HepG2 (cell line): Measurements from ENCODE around the gene MMP7. TPM values are rescaled to one million over a fixed set of nuclear protein-coding genes. Genes with fewer than 3 reads are reported as not detected.

Experiments used
- ATAC-seq: fragments of 200-7000 bp; cut with Tn5 transposase; 3 replicates; pipeline ENCODE4 v1.9.1; 2020; ENCODE audit warnings: mild to moderate bottlenecking, moderate library complexity
- BruUV-seq: library from RNA; stranded (reverse); fragments of 400-500 nt; replicated peaks from 2 replicates; lab custom pipeline; 2021; lab: Mats Ljungman, UMichigan
- CTCF ChIA-PET: fragments of 300-600 bp; formaldehyde crosslinking; extraction: SDS; loops from one replicate; lab custom pipeline; 2021; ENCODE audit warnings: low total read pairs, inconsistent platforms, low intra/inter-chr PET ratio; lab: Yijun Ruan, JAX
- POLR2A ChIA-PET: fragments of 350-600 bp; sonication (Branson Sonifier 250); formaldehyde crosslinking; loops from one replicate; lab custom pipeline; 2020; ENCODE audit warnings: antibody characterized with exemption, inconsistent platforms; lab: Yijun Ruan, JAX
- DNase-seq: peaks from one replicate; pipeline ENCODE4 v3.0.0-alpha.2; 2015; ENCODE audit warnings: low spot score
- FAIRE-seq: peaks from 3 replicates; lab custom pipeline; 2011; peaks lifted over from hg19 to GRCh38; lab: Jason Lieb, UNC
- H2AFZ ChIP-seq: one replicate; pipeline ENCODE4 v1.6.1; 2011; ENCODE audit warnings: low read length, inconsistent platforms
- H3K27ac ChIP-seq: fragments of 300-600 bp; 3 replicates; pipeline ENCODE4 v1.8.0; 2011; ENCODE audit warnings: mixed run types, mild to moderate bottlenecking, mixed read lengths, low read length, inconsistent platforms; ENCODE audit not compliant: insufficient read depth; ENCODE audit errors: extremely low read length
- H3K27me3 ChIP-seq, 2 experiments: fragments of 200-600 bp in 1 of 2; 2 replicates in 1 of 2; 3 replicates in 1 of 2; pipeline versions ENCODE4 v1.6.0 to v1.8.0; 2011; ENCODE audit warnings: low read length in 2 of 2, mild to moderate bottlenecking in 2 of 2, moderate library complexity in 2 of 2, inconsistent platforms in 1 of 2; ENCODE audit not compliant: insufficient read depth in 2 of 2, control insufficient read depth in 1 of 2
- H3K36me3 ChIP-seq, 2 experiments: fragments of 200-600 bp in 1 of 2; replicated peaks in 1 of 2; 2 replicates in 1 of 2; 3 replicates in 1 of 2; pipeline versions ENCODE4 v1.5.1 to v1.8.0; 2011; ENCODE audit warnings: low read length in 2 of 2, inconsistent platforms in 1 of 2; ENCODE audit not compliant: insufficient read depth in 2 of 2, control insufficient read depth in 1 of 2
- H3K4me1 ChIP-seq: 2 replicates; pipeline ENCODE4 v1.5.1; 2012; ENCODE audit warnings: low read length, inconsistent platforms; ENCODE audit not compliant: insufficient read depth
- H3K4me2 ChIP-seq: 2 replicates; pipeline ENCODE4 v1.6.0; 2011; ENCODE audit warnings: low read depth, low read length, inconsistent platforms
- H3K4me3 ChIP-seq, 3 experiments: fragments of 200-600 bp in 1 of 3; sonication (generic), shearing (Covaris generic) in 1 of 3; replicated peaks in 1 of 3; 2 replicates each; pipeline ENCODE4 v1.5.1; 2011 to 2016; ENCODE audit warnings: low read length in 3 of 3, inconsistent platforms in 2 of 3, low read depth in 2 of 3, mild to moderate bottlenecking in 2 of 3, control low read depth in 1 of 3, mixed read lengths in 1 of 3; ENCODE audit not compliant: insufficient read depth in 1 of 3
- H3K79me2 ChIP-seq: one replicate; pipeline ENCODE4 v1.6.1; 2011; ENCODE audit warnings: low read length, inconsistent platforms; ENCODE audit not compliant: insufficient read depth
- H3K9ac ChIP-seq: 2 replicates; pipeline ENCODE4 v1.6.0; 2011; ENCODE audit warnings: mild to moderate bottlenecking, low read depth, low read length, inconsistent platforms; ENCODE audit not compliant: insufficient read depth
- H3K9me3 ChIP-seq: 2 replicates; pipeline ENCODE4 v1.5.1; 2012; ENCODE audit warnings: mild to moderate bottlenecking, low read length
- H4K20me1 ChIP-seq: 2 replicates; pipeline ENCODE4 v1.6.0; 2011; ENCODE audit warnings: inconsistent platforms, mild to moderate bottlenecking, low read length, moderate library complexity; ENCODE audit not compliant: insufficient read depth
- BHLHE40 ChIP-seq: IDR thresholded peaks from 2 replicates; pipeline ENCODE4 v1.6.1; 2011; ENCODE audit warnings: low read length, improper control_type of control experiment
- CHCHD3 ChIP-seq: sonication (generic); formaldehyde crosslinking; IDR thresholded peaks from 2 replicates; pipeline ENCODE4 v1.8.0; 2022; ENCODE audit warnings: mild to moderate bottlenecking, missing genetic modification reagents, moderate library complexity
- HNF4A ChIP-seq: sonication (generic); formaldehyde crosslinking; IDR thresholded peaks from 2 replicates; pipeline ENCODE4 v1.4.0; 2020; ENCODE audit warnings: missing genetic modification reagents
- MYNN ChIP-seq: sonication (generic); formaldehyde crosslinking; IDR thresholded peaks from 2 replicates; pipeline ENCODE4 v1.4.0; 2020; ENCODE audit warnings: mild to moderate bottlenecking, low read depth, missing genetic modification reagents
- RXRA ChIP-seq: sonication (generic); formaldehyde crosslinking; IDR thresholded peaks from 2 replicates; pipeline ENCODE4 v1.5.1; 2020; ENCODE audit warnings: missing genetic modification reagents
- ZNF335 ChIP-seq: sonication (generic); formaldehyde crosslinking; IDR thresholded peaks from 2 replicates; pipeline ENCODE4 v1.4.0; 2020; ENCODE audit warnings: missing genetic modification reagents
- WGBS: methylation state at CpG from one replicate; pipeline ENCODE4 v1.1.6; 2017; ENCODE audit warnings: low lambda C conversion rate; 5-methylcytosine and 5-hydroxymethylcytosine counted together
- in situ Hi-C: cut with HindIII; loops from 2 replicates; pipeline ENCODE4 v1.10.0; 2017; ENCODE audit warnings: low pct_unique_long_range_greater_than_20kb; ENCODE audit not compliant: extremely low pct_ligation_motif_present
- intact Hi-C: fragments of 100-400 bp; cut with micrococcal nuclease; formaldehyde crosslinking; loops from one replicate; pipeline ENCODE4 v1.10.0; 2022; ENCODE audit not compliant: unreplicated experiment
- polyA plus RNA-seq, 8 experiments: library from polyadenylated mRNA; depleted of rRNA in 3 of 8; stranded (reverse) in 7 of 8; unstranded in 1 of 8; fragments of >200 nt; fragmentation: Illumina TruSeq in 4 of 8; extraction: Trizol in 4 of 8; gene quantifications; 2 replicates each; pipeline versions ENCODE4 v1.2.1 to v1.2.3, GENCODE V29; 2011 to 2016; ENCODE audit warnings: low read depth in 4 of 8, missing spikeins in 1 of 8, mixed read lengths in 1 of 8; ENCODE audit not compliant: insufficient read depth in 1 of 8
- total RNA-seq, 5 experiments: library from RNA; depleted of rRNA; stranded (reverse); fragments of >200 nt; fragmentation: Illumina TruSeq; extraction: Trizol; gene quantifications; 2 replicates each; pipeline ENCODE4 v1.2.3, GENCODE V29; 2016; ENCODE audit warnings: low read depth in 1 of 5
- TF ChIP-seq, protein P1 (sequence below): sonication (generic); formaldehyde crosslinking; IDR thresholded peaks from 2 replicates; pipeline ENCODE4 v1.4.0; 2020; ENCODE audit warnings: missing genetic modification reagents, borderline replicate concordance
- TF ChIP-seq, protein P2 (sequence below): sonication (generic); formaldehyde crosslinking; IDR thresholded peaks from 2 replicates; pipeline ENCODE4 v1.4.0; 2020; ENCODE audit warnings: missing genetic modification reagents, low read depth, mild to moderate bottlenecking, borderline replicate concordance
- TF ChIP-seq, protein P3 (sequence below): sonication (generic); formaldehyde crosslinking; conservative IDR thresholded peaks from 2 replicates; pipeline ENCODE4 v1.4.0; 2020; ENCODE audit warnings: mild to moderate bottlenecking, missing genetic modification reagents, moderate library complexity
- TF ChIP-seq, protein P4 (sequence below): sonication (generic); formaldehyde crosslinking; IDR thresholded peaks from 2 replicates; pipeline ENCODE4 v1.8.0; 2022; ENCODE audit warnings: missing genetic modification reagents, mild to moderate bottlenecking, inconsistent platforms, borderline replicate concordance

The MMP7 gene
- total and polyA plus RNA-seq, 2 of the 13 experiments (the other 11 are each of a cell fraction or from before 2014, with no cell fraction given): 0.17 TPM; not detected in 1

DNA sequence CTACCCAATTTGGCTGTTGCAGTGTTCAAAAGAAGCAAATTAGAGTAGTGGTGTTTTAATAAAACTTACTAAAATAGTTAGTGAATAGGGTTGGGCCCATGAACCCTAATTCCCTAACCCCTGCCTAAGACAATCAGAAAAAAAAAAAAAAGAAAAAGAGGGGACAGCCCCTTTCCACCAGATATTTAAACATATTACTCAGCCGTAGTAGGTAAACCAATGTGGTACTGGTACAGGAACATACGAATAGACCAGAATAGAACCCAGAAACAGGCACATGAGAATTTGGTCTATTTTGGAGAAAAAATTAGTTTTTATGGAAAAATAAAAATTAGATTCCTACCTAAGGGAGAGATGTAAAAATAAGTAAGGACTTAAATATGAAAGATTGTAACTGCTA, 38.6 kb downstream of the MMP7 start (continued):
- TF ChIP-seq, protein P1, sequence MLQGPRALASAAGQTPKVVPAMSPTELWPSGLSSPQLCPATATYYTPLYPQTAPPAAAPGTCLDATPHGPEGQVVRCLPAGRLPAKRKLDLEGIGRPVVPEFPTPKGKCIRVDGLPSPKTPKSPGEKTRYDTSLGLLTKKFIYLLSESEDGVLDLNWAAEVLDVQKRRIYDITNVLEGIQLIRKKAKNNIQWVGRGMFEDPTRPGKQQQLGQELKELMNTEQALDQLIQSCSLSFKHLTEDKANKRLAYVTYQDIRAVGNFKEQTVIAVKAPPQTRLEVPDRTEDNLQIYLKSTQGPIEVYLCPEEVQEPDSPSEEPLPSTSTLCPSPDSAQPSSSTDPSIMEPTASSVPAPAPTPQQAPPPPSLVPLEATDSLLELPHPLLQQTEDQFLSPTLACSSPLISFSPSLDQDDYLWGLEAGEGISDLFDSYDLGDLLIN (CRISPR knock-in tag): no peak
- TF ChIP-seq MYNN (CRISPR knock-in tag): no peak
- TF ChIP-seq, protein P2, sequence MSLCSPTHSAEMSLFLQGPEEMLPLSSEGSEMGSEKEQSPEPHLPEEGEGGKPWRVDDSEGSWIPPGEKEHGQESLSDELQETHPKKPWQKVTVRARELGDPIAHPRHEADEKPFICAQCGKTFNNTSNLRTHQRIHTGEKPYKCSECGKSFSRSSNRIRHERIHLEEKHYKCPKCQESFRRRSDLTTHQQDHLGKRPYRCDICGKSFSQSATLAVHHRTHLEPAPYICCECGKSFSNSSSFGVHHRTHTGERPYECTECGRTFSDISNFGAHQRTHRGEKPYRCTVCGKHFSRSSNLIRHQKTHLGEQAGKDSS (CRISPR knock-in tag): no peak

DNA sequence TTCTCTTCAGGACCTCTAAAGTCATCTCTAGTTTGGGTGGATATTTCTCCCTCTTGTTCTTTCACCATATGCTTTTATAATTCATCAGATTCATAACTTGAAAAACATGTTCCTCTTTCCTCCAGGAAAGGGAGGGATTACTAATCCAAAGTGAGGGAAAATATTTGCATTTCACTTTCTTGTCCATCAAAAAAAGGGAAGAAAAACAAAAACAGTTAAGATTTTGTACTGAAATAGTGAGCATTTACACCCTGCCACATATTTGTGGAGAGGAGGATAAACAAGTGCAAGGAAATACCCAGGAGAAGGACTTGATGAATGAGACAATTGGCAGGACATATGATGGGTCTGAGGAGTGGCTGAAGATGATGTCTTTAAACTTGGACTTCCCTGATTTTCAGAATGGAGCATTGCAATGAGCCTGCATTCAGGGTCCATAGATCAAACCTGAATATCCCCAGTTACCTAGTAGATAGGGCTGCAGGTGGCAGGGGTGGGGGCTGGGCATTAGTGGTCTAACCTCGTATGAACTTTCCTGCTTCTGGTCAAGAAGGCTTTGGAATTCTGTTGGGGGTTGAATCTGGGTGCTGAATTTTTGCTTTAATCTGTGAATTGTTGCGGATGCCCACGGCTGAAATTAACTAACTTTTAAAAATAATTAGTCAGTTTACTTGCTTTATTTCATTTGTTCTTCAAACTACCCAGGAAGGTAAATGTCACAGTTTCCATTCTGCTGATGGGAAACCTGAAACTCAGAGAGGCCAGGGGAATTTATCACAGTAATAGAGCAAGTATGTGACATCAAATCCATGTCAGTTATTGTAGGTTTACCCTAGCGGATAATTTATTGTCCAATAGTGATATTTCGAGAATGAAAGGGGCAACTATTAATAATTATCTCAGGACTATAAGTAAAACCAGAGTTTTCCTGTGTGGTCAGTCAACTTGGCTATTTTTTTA, 41.1 kb downstream of the MMP7 start:
- Histone ChIP-seq H3K9me3 (no peaks in the 10 kb centered on the region), H4K20me1 (no peaks in the 10 kb centered on the region), H3K9ac (no peak overlapping the region), H3K79me2 (no peaks in the 10 kb centered on the region), H3K27me3 (no peaks in the 10 kb centered on the region), H3K4me3 (no peak overlapping the region), H2AFZ (no peak overlapping the region), H3K36me3 (no peaks in the 10 kb centered on the region), H3K4me2 (peak overlapping the region; percentile 45), H3K27ac (no peak overlapping the region), H3K4me1 (peaks cover 96% of the 10 kb centered on the region)
- no peak; the same call in 2 of the 3 replicates for ATAC-seq
- CTCF ChIA-PET: no interaction called here
- BruUV-seq: no TSS peak
- no peak for FAIRE-seq
- in situ Hi-C loops (loop anchor here (10.0 kb wide), 1 partner anchor 145 kb away; the partner anchor contains the start of gene BIRC2), intact Hi-C loops (no loop called here)
- POLR2A ChIA-PET: no interaction called here
- 47% methylated on average over 5 of the region's 5 CpGs for WGBS
- DNase-seq: peak; percentile 33
- TF ChIP-seq, protein P3, sequence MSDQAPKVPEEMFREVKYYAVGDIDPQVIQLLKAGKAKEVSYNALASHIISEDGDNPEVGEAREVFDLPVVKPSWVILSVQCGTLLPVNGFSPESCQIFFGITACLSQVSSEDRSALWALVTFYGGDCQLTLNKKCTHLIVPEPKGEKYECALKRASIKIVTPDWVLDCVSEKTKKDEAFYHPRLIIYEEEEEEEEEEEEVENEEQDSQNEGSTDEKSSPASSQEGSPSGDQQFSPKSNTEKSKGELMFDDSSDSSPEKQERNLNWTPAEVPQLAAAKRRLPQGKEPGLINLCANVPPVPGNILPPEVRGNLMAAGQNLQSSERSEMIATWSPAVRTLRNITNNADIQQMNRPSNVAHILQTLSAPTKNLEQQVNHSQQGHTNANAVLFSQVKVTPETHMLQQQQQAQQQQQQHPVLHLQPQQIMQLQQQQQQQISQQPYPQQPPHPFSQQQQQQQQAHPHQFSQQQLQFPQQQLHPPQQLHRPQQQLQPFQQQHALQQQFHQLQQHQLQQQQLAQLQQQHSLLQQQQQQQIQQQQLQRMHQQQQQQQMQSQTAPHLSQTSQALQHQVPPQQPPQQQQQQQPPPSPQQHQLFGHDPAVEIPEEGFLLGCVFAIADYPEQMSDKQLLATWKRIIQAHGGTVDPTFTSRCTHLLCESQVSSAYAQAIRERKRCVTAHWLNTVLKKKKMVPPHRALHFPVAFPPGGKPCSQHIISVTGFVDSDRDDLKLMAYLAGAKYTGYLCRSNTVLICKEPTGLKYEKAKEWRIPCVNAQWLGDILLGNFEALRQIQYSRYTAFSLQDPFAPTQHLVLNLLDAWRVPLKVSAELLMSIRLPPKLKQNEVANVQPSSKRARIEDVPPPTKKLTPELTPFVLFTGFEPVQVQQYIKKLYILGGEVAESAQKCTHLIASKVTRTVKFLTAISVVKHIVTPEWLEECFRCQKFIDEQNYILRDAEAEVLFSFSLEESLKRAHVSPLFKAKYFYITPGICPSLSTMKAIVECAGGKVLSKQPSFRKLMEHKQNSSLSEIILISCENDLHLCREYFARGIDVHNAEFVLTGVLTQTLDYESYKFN (CRISPR knock-in tag): peak; percentile 47
- TF ChIP-seq BHLHE40 (no peak), ZNF335 (CRISPR knock-in tag) (no peak), CHCHD3 (no peak), RXRA (CRISPR knock-in tag) (peak; percentile 72; the same call in 1 of the 2 replicates), HNF4A (CRISPR knock-in tag) (peak; percentile 61)
- TF ChIP-seq, protein P4, sequence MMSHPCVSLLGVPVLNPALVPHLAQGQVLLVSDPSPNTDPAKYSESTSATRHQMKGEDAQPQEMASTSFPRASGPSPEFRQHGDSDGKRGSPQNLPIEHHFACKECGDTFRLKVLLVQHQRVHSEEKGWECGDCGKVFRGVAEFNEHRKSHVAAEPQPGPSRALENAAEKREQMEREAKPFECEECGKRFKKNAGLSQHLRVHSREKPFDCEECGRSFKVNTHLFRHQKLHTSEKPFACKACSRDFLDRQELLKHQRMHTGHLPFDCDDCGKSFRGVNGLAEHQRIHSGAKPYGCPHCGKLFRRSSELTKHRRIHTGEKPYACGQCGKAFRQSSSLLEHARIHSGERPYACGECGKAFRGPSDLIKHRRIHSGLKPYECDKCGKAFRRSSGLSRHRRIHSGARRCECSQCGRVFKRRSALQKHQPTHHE (CRISPR knock-in tag): no peak
